HG02981 (cell line): ENCODE measurements around the gene SPIC.

Source experiments
- ATAC-seq: cut with Tn5 transposase; IDR thresholded peaks from one replicate; pipeline ENCODE4 v1.9.1; 2021; ENCODE audit warnings: mild to moderate bottlenecking, moderate library complexity; ENCODE audit not compliant: unreplicated experiment

Gene SPIC

DNA sequence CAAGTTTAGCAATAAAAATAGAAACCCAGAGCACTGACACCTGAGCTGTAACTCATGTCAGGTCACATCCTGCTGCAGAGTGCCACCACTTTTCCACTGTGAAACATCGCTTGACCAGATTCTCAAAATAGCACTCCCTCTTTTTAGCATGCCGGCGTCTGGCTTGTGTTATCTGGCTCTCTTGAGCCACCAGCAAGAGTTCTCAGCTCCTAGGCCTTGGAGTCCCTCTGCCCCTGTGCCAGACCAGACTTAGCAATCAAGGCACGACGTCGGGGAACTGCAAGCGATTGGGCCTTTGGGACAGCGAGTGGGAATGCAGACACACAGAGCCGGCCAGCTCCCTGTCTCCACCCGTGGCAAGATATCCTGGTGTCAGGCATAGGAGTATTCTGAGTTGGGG is 52.5 kb downstream of the SPIC start:
- ATAC-seq = no peak

DNA sequence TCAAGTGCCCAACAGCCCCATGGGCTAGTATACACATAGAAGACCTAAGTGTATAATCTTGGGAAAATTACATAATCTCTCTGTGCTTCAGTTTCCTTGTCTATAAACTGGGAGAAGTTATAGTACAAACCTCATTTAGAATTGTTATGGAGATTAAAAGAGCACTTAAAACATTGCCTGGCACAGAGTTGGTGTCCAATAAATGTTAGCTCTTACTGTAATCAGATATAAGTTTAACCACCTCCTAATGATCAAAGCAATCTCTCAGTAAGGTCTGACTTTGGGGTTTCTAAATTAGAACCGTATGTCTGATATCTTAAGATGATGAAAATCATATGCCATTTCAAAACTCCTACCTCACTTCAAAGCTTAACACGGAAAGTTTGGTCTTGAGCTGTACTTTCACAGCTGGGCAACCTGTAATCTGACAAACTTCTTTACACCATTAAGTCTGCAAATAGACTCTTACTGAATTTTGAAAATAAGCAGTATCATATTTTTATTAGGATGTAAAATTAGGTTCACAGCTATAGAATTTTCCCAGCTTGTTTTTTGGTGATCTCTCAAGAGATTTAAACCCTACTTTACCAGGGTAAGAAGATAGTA is 61.0 kb downstream of the SPIC start:
- no peak for ATAC-seq
